CD4-positive, alpha-beta T cell treated with Interleukin-2 at 100 ng/mL for 4 hours (primary cell): ENCODE measurements around the gene MYLK.

ENCODE experiments used
- DNase-seq: peaks from one replicate; pipeline ENCODE4 v3.0.0-alpha.2; 2020; ENCODE audit warnings: low spot score

MYLK gene

GRCh38 chr3:123586968-123587367, 297.2 kb downstream of the MYLK start:
- no peak for DNase-seq

GRCh38 chr3:123586131-123586530, 298.0 kb downstream of the MYLK start:
- peak; percentile 32 for DNase-seq

DNA sequence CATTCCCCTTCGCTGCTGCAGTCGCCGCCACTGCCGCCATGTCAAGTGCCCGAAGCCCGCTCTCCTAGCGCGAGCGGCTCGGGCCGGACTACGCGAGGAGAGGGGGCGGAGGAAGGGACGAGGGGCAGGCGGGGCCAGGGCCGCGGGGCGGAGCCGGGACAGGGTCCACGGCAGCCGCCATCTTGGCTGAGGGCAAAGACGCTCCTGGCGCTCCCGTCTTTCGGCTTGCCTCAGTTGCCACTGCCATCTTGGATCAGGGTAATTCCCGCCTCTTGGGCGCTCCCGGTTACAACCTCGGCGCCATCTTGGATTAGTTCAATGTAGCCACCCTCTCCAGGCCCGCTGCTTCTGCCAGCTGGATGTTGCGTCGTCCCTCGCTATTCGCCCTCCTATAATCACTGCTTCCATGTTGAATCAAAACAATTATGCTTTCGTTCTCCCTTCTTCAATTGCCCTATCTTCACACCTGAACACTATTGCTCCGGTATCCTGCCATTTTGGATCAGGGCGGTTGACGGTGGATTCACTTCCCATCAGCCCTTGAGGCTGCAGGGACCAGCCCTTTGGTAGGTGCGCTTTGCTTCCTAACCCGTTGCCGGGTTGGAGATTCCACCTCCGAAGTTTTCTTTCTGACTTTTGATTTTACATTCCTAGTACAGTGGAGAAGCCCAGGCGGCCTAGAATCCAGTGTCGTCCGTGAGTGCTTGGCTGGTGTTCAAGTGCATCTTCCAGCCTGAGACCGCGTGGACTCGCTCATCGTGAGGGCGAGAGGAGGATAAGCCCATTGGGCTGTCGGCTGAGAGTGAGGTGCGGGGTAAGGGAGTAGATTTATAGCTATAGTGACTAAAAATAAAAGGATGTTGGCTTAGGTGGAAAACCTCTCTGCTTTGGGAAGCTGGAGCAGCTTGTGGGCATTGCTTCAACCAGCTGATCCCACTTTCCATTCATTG, 298.9 kb downstream of the MYLK start, which contains the start of gene HACD2:
Gene HACD2, minus strand, starts transcription at position 66 of the 950 bp plus-strand sequence. Its CDS starts 26 bp downstream, at position 40.
- peak; percentile 95 for DNase-seq

GRCh38 chr3:123584284-123584987, 299.7 kb downstream of the MYLK start:
- DNase-seq: peak; percentile 9

DNA sequence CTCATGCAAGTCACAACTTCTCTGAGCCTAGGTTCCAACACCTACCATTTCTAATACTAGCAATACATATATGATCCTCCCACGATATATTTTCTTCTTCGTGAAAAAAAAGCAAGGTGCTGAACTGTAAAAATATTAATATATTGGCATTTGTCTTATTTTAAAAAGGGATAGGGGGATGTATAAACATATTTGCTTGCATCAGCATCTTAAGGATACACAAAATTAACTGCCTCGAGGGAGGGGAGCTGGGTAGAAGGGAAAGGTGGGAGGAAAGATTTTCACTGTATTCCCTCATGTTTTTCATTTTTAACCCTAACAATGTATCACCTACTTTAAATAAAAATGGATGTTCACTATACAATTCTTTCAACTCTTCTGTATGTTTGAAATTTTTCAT, 300.6 kb downstream of the MYLK start:
- no peak for DNase-seq

DNA sequence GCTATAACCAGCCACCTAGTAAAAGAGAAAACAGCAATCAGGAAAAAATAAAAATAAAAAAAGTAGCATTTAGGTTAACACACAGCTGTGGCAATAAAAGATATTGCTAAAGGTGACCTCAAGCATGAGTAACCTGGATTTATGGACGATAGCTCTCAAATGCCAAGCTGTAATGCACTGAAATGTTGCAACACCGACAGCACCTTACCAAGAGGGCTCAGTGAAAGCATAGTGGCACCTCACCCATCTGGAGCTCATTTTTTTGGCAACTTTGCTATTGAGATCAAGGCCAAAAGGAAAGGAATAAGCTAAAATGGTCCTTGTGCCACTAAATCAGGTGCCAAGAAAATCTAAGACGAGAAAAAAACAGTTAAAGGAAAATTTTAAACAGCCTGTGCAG, 301.8 kb downstream of the MYLK start:
- DNase-seq: no peak

DNA sequence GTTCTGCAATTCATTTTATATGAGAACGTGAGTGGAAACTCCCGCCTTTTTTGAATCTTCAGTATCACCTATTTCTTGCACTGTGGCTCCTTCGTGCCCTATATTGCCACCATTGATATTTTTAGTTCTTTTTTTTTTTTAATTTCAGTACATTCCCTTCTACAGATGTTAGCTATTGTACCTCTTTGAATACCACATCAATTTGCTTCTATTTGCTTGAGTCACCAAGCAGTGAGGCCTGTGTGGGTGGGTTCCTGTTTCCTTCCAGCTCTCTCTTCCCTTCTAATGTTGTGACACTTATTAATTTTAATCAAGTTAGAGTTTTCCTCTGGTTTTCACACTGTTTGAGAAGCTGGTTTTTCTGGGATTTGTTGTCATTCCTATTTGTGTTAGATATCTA, 308.0 kb downstream of the MYLK start:
- no peak for DNase-seq

DNA sequence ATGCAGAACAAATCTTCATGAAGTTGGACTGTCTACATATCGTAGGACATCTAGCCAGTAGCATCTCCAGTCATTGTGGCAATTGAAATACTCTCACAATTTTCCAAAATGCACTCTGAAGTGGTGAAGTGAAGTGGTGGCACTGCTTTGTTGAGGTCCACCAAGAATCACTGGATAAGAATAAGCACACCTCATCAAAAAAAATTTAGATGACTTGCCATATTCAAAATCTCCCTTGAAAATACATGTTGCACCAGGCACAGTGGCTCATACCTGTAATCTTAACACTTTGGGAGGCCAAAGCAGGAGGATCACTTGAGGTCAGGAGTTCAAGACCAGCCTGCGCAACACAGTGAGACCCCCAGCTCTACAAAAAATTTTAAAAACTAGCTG, 312.2 kb downstream of the MYLK start:
- DNase-seq: no peak

- no peak for DNase-seq
These were observed 312.7 kb downstream of the MYLK start for GRCh38 chr3:123571264-123571972.

GRCh38 chr3:123568875-123569274, 315.3 kb downstream of the MYLK start:
- DNase-seq: no peak

- no peak for DNase-seq
These were observed 316.1 kb downstream of the MYLK start for GRCh38 chr3:123568034-123568433.

DNA sequence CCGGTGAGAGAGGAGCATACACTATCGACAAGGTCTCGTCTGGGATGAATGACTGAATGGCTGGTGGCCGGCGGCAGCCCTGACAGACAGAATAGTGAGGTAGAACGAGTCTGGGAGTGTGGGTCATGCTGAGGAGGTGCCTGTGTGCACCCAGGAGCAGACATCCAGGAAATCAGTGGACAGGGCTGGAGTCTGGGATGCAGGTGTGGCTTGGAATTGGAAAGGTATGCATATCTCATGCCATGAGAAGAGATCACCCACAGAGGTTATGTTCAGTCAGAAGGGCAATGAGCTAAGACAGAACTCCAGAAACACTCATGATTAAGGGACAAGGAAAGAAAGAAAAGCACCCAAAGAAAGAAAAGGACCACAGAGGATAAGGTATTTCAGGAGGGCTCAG, 320.1 kb downstream of the MYLK start:
- no peak for DNase-seq

- no peak for DNase-seq
These were observed 321.6 kb downstream of the MYLK start for GRCh38 chr3:123562547-123562946.

DNA sequence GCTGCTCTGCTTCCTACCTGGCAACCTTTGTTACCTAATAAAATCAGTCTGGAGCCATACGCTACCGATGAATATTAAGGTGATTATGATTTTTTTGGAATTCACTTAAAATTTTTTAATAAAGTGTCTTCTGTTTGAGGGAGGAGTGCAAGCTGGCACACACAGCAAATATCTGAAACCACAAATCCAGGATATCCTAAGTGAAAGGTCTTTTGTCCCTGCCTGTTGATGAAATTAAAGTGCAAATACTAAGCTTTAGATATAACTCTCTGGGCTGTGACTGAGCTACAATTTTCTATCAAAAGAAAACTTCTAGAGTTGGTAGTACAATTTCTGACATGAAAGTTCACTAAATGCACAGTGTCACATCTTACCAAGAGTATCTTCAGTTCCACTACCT, 322.9 kb downstream of the MYLK start:
- no peak for DNase-seq
